Measurements from ENCODE around the gene PRKRA.

GRCh38 chr2:178450524-178450773, 526 bp downstream of the PRKRA start:
- no peak for TF ChIP-seq CTCF (IDR thresholded peaks at IDR 0.05 in 8 of 11, conservative IDR thresholded peaks at IDR 0.05 in 3 of 11)
- TF ChIP-seq POLR2A (IDR thresholded peaks at IDR 0.05), result no peak

Data from spleen (tissue), 7 donors.